Neural cell (in vitro differentiated cells): ENCODE results near the gene DENND4A. TPM values are rescaled to one million over a fixed set of nuclear protein-coding genes. Genes with fewer than 3 reads are reported as not detected.

ENCODE experiments used
- H2AFZ ChIP-seq: fragments of 200-600, 300-800 bp; sonication (generic), shearing (Covaris generic); 2 replicates; pipeline ENCODE4 v1.6.0; 2014; ENCODE audit warnings: low read depth, mild to moderate bottlenecking, antibody characterized with exemption, low read length, moderate library complexity
- H3F3A ChIP-seq: fragments of 200-600 bp; shearing (Covaris generic); 2 replicates; pipeline ENCODE4 v1.6.1; 2016; ENCODE audit warnings: mild to moderate bottlenecking, moderate library complexity, mixed read lengths, antibody characterized with exemption, low read length; ENCODE audit not compliant: insufficient read depth, poor library complexity, severe bottlenecking
- H3K27ac ChIP-seq: fragments of 200-600, 300-800 bp; sonication (generic), shearing (Covaris generic); 2 replicates; pipeline ENCODE4 v1.5.1; 2014; ENCODE audit warnings: mild to moderate bottlenecking, low read length, moderate library complexity
- H3K27me3 ChIP-seq: fragments of 300-800, 200-600 bp; sonication (generic), shearing (Covaris generic); 2 replicates; pipeline ENCODE4 v1.6.0; 2014; ENCODE audit warnings: mild to moderate bottlenecking, low read depth, low read length, moderate library complexity; ENCODE audit not compliant: insufficient read depth
- H3K36me3 ChIP-seq: fragments of 300-800, 200-600 bp; sonication (generic), shearing (Covaris generic); 2 replicates; pipeline ENCODE4 v1.5.1; 2014; ENCODE audit warnings: mild to moderate bottlenecking, antibody characterized with exemption, low read length, moderate library complexity; ENCODE audit not compliant: insufficient read depth
- H3K4me2 ChIP-seq: fragments of 300-800, 200-600 bp; sonication (generic), shearing (Covaris generic); 2 replicates; pipeline ENCODE4 v1.6.0; 2014; ENCODE audit warnings: mild to moderate bottlenecking, low read length
- H3K4me3 ChIP-seq: fragments of 300-800, 200-600 bp; sonication (generic), shearing (Covaris generic); 2 replicates; pipeline ENCODE4 v1.5.1; 2014; ENCODE audit warnings: mild to moderate bottlenecking, low read length, moderate library complexity
- H3K79me2 ChIP-seq: fragments of 200-600 bp; shearing (Covaris generic); replicated peaks from 2 replicates; pipeline ENCODE4 v1.6.0; 2014; ENCODE audit warnings: mild to moderate bottlenecking, low read length, moderate library complexity; ENCODE audit not compliant: insufficient read depth
- H3K9ac ChIP-seq: fragments of 300-800, 200-600 bp; sonication (generic), shearing (Covaris generic); 2 replicates; pipeline ENCODE4 v1.6.1; 2016; ENCODE audit warnings: mild to moderate bottlenecking, low read length, mixed read lengths
- H3K9me2 ChIP-seq: fragments of 200-600 bp; shearing (Covaris generic); 2 replicates; pipeline ENCODE4 v1.6.1; 2016; ENCODE audit warnings: mild to moderate bottlenecking, low read length, mixed read lengths; ENCODE audit not compliant: insufficient read depth
- H3K9me3 ChIP-seq: fragments of 200-600, 300-800 bp; sonication (generic), shearing (Covaris generic); 2 replicates; pipeline ENCODE4 v1.6.1; 2016; ENCODE audit warnings: mild to moderate bottlenecking, mixed run types, low read length, moderate library complexity, mixed read lengths
- H4K20me1 ChIP-seq: fragments of 200-600 bp; shearing (Covaris generic); 2 replicates; pipeline ENCODE4 v1.6.1; 2016; ENCODE audit warnings: mild to moderate bottlenecking, mixed run types; ENCODE audit not compliant: insufficient read depth
- CTCF ChIP-seq: fragments of 450-650 bp; IDR thresholded peaks from 2 replicates; pipeline ENCODE4 v1.5.1; 2014; ENCODE audit warnings: antibody characterized with exemption, mild to moderate bottlenecking, moderate library complexity; ENCODE audit not compliant: poor library complexity, severe bottlenecking
- EP300 ChIP-seq: fragments of 450-650 bp; conservative IDR thresholded peaks from 2 replicates; pipeline ENCODE4 v1.6.1; 2014; ENCODE audit warnings: antibody characterized with exemption, mild to moderate bottlenecking, moderate library complexity; ENCODE audit not compliant: poor library complexity, severe bottlenecking
- EZH2 ChIP-seq: fragments of 200-600, 300-800 bp; shearing (Covaris generic), sonication (generic); IDR thresholded peaks from 2 replicates; pipeline ENCODE4 v1.6.1; 2014; ENCODE audit warnings: antibody characterized with exemption, low read length, borderline replicate concordance, mild to moderate bottlenecking; ENCODE audit not compliant: insufficient read depth, poor library complexity, severe bottlenecking
- MXI1 ChIP-seq: fragments of 450-650 bp; conservative IDR thresholded peaks from 2 replicates; pipeline ENCODE4 v1.6.1; 2014; ENCODE audit warnings: antibody characterized with exemption, mild to moderate bottlenecking; ENCODE audit not compliant: poor library complexity, severe bottlenecking
- POLR2AphosphoS5 ChIP-seq: IDR thresholded peaks from 2 replicates; pipeline ENCODE4 v1.6.1; 2012
- RAD21 ChIP-seq: fragments of 450-650 bp; conservative IDR thresholded peaks from 2 replicates; pipeline ENCODE4 v1.6.1; 2014; ENCODE audit warnings: antibody characterized with exemption, mild to moderate bottlenecking, moderate library complexity
- REST ChIP-seq: IDR thresholded peaks from 2 replicates; pipeline ENCODE4 v1.6.1; 2012; ENCODE audit warnings: borderline replicate concordance
- SMC3 ChIP-seq: fragments of 450-650 bp; conservative IDR thresholded peaks from 2 replicates; pipeline ENCODE4 v1.6.1; 2014; ENCODE audit warnings: antibody characterized with exemption, mild to moderate bottlenecking, moderate library complexity; ENCODE audit not compliant: poor library complexity
- TAF1 ChIP-seq: IDR thresholded peaks from 2 replicates; pipeline ENCODE4 v1.6.1; 2012; ENCODE audit warnings: low read depth
- polyA plus RNA-seq: library from polyadenylated mRNA; depleted of rRNA; stranded (reverse); fragments of >200 nt; gene quantifications from 2 replicates; pipeline ENCODE4 v1.2.3, GENCODE V29; 2014

Gene DENND4A
- polyA plus RNA-seq, 1 donor from 2014 or later: 7.5 TPM

GRCh38 chr15:65772930-65773329 lies 19.2 kb downstream of the DENND4A start:
- Histone ChIP-seq H2AFZ (no peak overlapping the region), H3K79me2 (no peaks in the 10 kb centered on the region), H3K27ac (no peak overlapping the region), H3K4me3 (no peak overlapping the region), H4K20me1 (no peaks in the 10 kb centered on the region), H3K9ac (no peak overlapping the region), H3K9me3 (no peaks in the 10 kb centered on the region), H3K9me2 (no peaks in the 10 kb centered on the region), H3F3A (no peaks in the 10 kb centered on the region), H3K27me3 (no peaks in the 10 kb centered on the region), H3K4me2 (no peak overlapping the region), H3K36me3 (no peaks in the 10 kb centered on the region)
- TF ChIP-seq SMC3: no peak
- no peak for TF ChIP-seq EP300
- TF ChIP-seq REST: no peak
- TF ChIP-seq MXI1: no peak
- TF ChIP-seq TAF1: no peak
- TF ChIP-seq POLR2AphosphoS5: no peak
- no peak for TF ChIP-seq EZH2
- TF ChIP-seq CTCF: no peak
- TF ChIP-seq RAD21: no peak

- Histone ChIP-seq H4K20me1 (no peaks in the 10 kb centered on the region), H3K4me2 (no peak overlapping the region), H3K36me3 (no peaks in the 10 kb centered on the region), H3K27ac (no peak overlapping the region), H3F3A (no peaks in the 10 kb centered on the region), H3K9me3 (no peaks in the 10 kb centered on the region), H3K27me3 (no peaks in the 10 kb centered on the region), H3K9me2 (no peaks in the 10 kb centered on the region), H3K4me3 (no peak overlapping the region), H2AFZ (no peak overlapping the region), H3K9ac (no peak overlapping the region), H3K79me2 (no peaks in the 10 kb centered on the region)
- TF ChIP-seq RAD21 (no peak), REST (no peak), SMC3 (no peak), EZH2 (no peak), MXI1 (no peak), CTCF (no peak), EP300 (no peak), TAF1 (no peak), POLR2AphosphoS5 (no peak)
Measured at GRCh38 chr15:65771870-65772269, 20.2 kb downstream of the DENND4A start.
